Endothelial cell of umbilical vein (primary cell): Measurements from ENCODE around the gene WDR82. TPM values are rescaled to one million over a fixed set of nuclear protein-coding genes. Genes with fewer than 3 reads are reported as not detected.

Experiments used
- BruUV-seq: library from RNA; stranded (reverse); fragments of 400-500 nt; replicated peaks from 2 replicates; lab custom pipeline; 2021; lab: Mats Ljungman, UMichigan
- CTCF ChIA-PET: fragments of 300-600, 350-600 bp; sonication (Branson Sonifier 250); formaldehyde crosslinking; loops from one replicate; lab custom pipeline; 2021; ENCODE audit warnings: antibody characterized with exemption, inconsistent platforms; lab: Charles Lee
- POLR2A ChIA-PET: fragments of 300-600, 350-600 bp; sonication (Branson Sonifier 250); formaldehyde crosslinking; loops from one replicate; lab custom pipeline; 2021; ENCODE audit warnings: antibody characterized with exemption, inconsistent platforms; lab: Charles Lee
- DNase-seq: peaks from one replicate; pipeline ENCODE4 v3.0.0-alpha.2; 2011; ENCODE audit warnings: low read depth, low spot score
- FAIRE-seq: peaks from 2 replicates; lab custom pipeline; 2011; peaks lifted over from hg19 to GRCh38; lab: Jason Lieb, UNC
- H2AFZ ChIP-seq: 2 replicates; pipeline ENCODE4 v1.6.0; 2012; ENCODE audit warnings: low read depth, low read length, control low read depth, inconsistent platforms
- H3K27ac ChIP-seq: 2 replicates; pipeline ENCODE4 v1.5.1; 2011; ENCODE audit warnings: low read depth, mild to moderate bottlenecking, control low read depth, low read length, moderate library complexity; ENCODE audit not compliant: insufficient read depth
- H3K27me3 ChIP-seq, 2 experiments: 2 replicates each; pipeline versions ENCODE4 v1.6.0 to v1.6.1; 2011; ENCODE audit warnings: low read length in 2 of 2, mixed read lengths in 1 of 2; ENCODE audit not compliant: control insufficient read depth in 2 of 2, insufficient read depth in 2 of 2
- H3K36me3 ChIP-seq, 2 experiments: 2 replicates in 1 of 2; 3 replicates in 1 of 2; pipeline ENCODE4 v1.5.1; 2011; ENCODE audit warnings: low read length in 2 of 2, mild to moderate bottlenecking in 1 of 2, moderate library complexity in 1 of 2; ENCODE audit not compliant: control insufficient read depth in 2 of 2, insufficient read depth in 2 of 2; ENCODE audit errors: extremely low read depth in 1 of 2
- H3K4me1 ChIP-seq: 3 replicates; pipeline ENCODE4 v1.5.1; 2011; ENCODE audit warnings: mild to moderate bottlenecking, low read length; ENCODE audit not compliant: control insufficient read depth, insufficient read depth; ENCODE audit errors: extremely low read depth
- H3K4me2 ChIP-seq: 2 replicates; pipeline ENCODE4 v1.6.1; 2011; ENCODE audit warnings: low read length, control low read depth, mixed read lengths; ENCODE audit not compliant: insufficient read depth
- H3K4me3 ChIP-seq, 3 experiments: fragments of 200-600 bp in 1 of 3; sonication (generic), shearing (Covaris generic) in 1 of 3; replicated peaks in 1 of 3; 2 replicates each; pipeline ENCODE4 v1.5.1; 2011 to 2016; ENCODE audit warnings: control low read depth in 3 of 3, low read length in 3 of 3, mild to moderate bottlenecking in 2 of 3, inconsistent platforms in 1 of 3, low read depth in 1 of 3, moderate library complexity in 1 of 3; ENCODE audit not compliant: insufficient read depth in 1 of 3
- H3K79me2 ChIP-seq: 2 replicates; pipeline ENCODE4 v1.6.0; 2012; ENCODE audit warnings: low read length, inconsistent platforms; ENCODE audit not compliant: control insufficient read depth, insufficient read depth
- H3K9ac ChIP-seq: replicated peaks from 2 replicates; pipeline ENCODE3; 2011; ENCODE audit warnings: low read length, control low read depth; ENCODE audit not compliant: insufficient read depth; ENCODE audit errors: extremely low read depth
- H3K9me1 ChIP-seq: replicated peaks from 3 replicates; pipeline ENCODE4 v1.6.0; 2011; ENCODE audit warnings: mild to moderate bottlenecking, low read length; ENCODE audit not compliant: control insufficient read depth, insufficient read depth; ENCODE audit errors: extremely low read depth
- H3K9me3 ChIP-seq: replicated peaks from 2 replicates; pipeline ENCODE4 v1.5.1; 2012; ENCODE audit warnings: low read length, inconsistent platforms; ENCODE audit not compliant: control insufficient read depth, insufficient read depth
- H4K20me1 ChIP-seq: replicated peaks from 2 replicates; pipeline ENCODE3; 2011; ENCODE audit warnings: mild to moderate bottlenecking, low read length; ENCODE audit not compliant: control insufficient read depth, insufficient read depth; ENCODE audit errors: extremely low read depth
- EZH2 ChIP-seq: IDR thresholded peaks from 2 replicates; pipeline ENCODE4 v1.6.1; 2012; ENCODE audit warnings: borderline replicate concordance, low read depth, mild to moderate bottlenecking, moderate library complexity, low read length, inconsistent platforms; ENCODE audit not compliant: severe bottlenecking
- POLR2A ChIP-seq: IDR thresholded peaks from 2 replicates; pipeline ENCODE4 v1.6.1; 2012; ENCODE audit warnings: low read depth, mild to moderate bottlenecking, control low read depth, low read length
- POLR2AphosphoS5 ChIP-seq: IDR thresholded peaks from 2 replicates; pipeline ENCODE4 v1.6.1; 2012; ENCODE audit warnings: low read depth, mild to moderate bottlenecking, control low read depth, low read length, moderate library complexity; ENCODE audit not compliant: insufficient read depth
- dilution Hi-C: fragments of 300-500 bp; cut with MboI; formaldehyde crosslinking; loops from one replicate; pipeline ENCODE4 v1.15.0; 2019; ENCODE audit warnings: low sequenced_read_pairs; ENCODE audit not compliant: extremely low pct_ligation_motif_present
- intact Hi-C: fragments of 100-400 bp; cut with micrococcal nuclease; formaldehyde crosslinking; loops from one replicate; pipeline ENCODE4 v1.10.0; 2022
- polyA plus RNA-seq, 4 experiments: library from polyadenylated mRNA; depleted of rRNA in 3 of 4; stranded (reverse) in 3 of 4; unstranded in 1 of 4; fragments of >200 nt; gene quantifications; 2 replicates each; pipeline versions ENCODE4 v1.2.1 to v1.2.3, GENCODE V29; 2011 to 2012; ENCODE audit warnings: missing spikeins in 1 of 4
- total RNA-seq: library from RNA; stranded (reverse); gene quantifications from 2 replicates; pipeline ENCODE4 v1.2.3, GENCODE V29; 2021
- TF ChIP-seq, protein P1 (sequence below): IDR thresholded peaks from 2 replicates; pipeline ENCODE4 v1.6.1; 2011; ENCODE audit not compliant: insufficient read depth, insufficient read length

The WDR82 gene
- total and polyA plus RNA-seq, 2 donors (not counting 3 experiments of a cell fraction or from before 2014, with no cell fraction given): 39.9 to 71.3 TPM

DNA sequence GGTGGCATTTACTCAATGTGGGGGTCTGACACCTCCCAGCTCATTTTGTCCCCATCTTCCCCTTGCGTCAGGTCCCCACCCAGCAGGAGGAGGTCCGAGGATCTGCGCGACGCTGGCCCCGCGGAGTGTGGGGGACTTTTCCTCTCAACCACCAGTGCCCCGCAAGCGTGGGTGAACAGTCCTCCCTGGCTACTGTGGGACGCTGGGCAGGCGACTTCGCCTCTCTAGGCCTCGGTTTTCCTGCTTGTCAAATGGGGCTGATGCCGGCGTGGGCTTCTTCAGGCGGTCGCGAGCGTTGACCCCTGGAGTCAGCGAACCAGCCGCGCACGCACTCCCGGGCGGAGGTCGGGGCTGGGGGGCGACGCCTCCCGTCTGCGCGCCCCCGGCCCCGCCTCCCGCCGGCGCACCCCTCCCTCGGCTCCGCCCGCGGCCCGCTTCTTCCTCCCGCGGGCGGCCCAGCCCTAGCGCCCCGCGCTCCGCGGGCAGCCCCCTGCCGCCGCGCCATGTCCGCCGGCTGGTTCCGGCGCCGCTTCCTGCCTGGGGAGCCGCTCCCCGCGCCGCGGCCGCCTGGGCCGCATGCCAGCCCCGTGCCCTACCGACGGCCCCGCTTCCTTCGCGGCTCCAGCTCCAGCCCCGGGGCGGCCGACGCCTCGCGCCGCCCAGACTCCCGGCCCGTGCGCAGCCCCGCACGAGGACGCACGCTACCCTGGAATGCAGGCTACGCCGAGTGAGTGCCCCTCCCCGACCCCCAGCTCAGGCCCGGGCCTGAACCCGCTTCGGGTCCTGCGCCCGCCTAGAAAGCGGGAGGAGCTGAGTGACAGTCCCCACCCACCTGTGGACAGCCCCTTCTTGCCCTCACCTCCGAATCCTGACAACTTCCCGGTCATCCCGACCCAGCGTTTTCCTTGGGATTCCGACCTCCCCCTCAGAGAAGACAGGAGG is 32.9 kb downstream of the WDR82 start, which contains the start of gene PPM1M:
TSS of gene PPM1M (plus strand) at position 438 of the 942 bp plus-strand sequence. CDS start at position 504, 66 bp downstream.
- peaks cover 0 to 13% of the 10 kb centered on the region in 2 experiments for H3K36me3 ChIP-seq
- H3K27me3 ChIP-seq: no peaks in the 10 kb centered on the region
- H2AFZ ChIP-seq: peak within 1 kb of the TSS; percentile 76
- intact Hi-C loops: no loop called here
- H3K9ac ChIP-seq: peak within 1 kb of the TSS; percentile 40
- peak within 1 kb of the TSS in 2 of 3 experiments; percentile 23 to 35 for H3K4me3 ChIP-seq
- H3K9me3 ChIP-seq: no peaks in the 10 kb centered on the region
- TF ChIP-seq POLR2AphosphoS5 (peak; percentile 87), EZH2 (no peak), POLR2A (no peak)
- TF ChIP-seq, protein P1, sequence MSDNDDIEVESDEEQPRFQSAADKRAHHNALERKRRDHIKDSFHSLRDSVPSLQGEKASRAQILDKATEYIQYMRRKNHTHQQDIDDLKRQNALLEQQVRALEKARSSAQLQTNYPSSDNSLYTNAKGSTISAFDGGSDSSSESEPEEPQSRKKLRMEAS: peak; percentile 10
- dilution Hi-C loops: no loop called here
- POLR2A ChIA-PET: no interaction called here
- H3K4me1 ChIP-seq: peaks cover 24% of the 10 kb centered on the region
- peak; percentile 68 for FAIRE-seq
- H3K79me2 ChIP-seq: no peaks in the 10 kb centered on the region
- H3K4me2 ChIP-seq: peak within 1 kb of the TSS; percentile 32
- H3K9me1 ChIP-seq: no peaks in the 10 kb centered on the region
- BruUV-seq: no TSS peak
- DNase-seq: peak; percentile 51
- peak within 1 kb of the TSS; percentile 62 for H3K27ac ChIP-seq
- CTCF ChIA-PET: interaction anchor here (1.0 to 1.8 kb wide), 5 partner anchors 14 to 94 kb away, joined by 3 to 8 read pairs (median 3); no protein-coding TSS in a partner anchor
- H4K20me1 ChIP-seq: no peaks in the 10 kb centered on the region
